SJCRH30 (cell line): ENCODE measurements around the gene RPL15. TPM values are rescaled to one million over a fixed set of nuclear protein-coding genes. Genes with fewer than 3 reads are reported as not detected.
"Not testable (repeated sequence)": the region's sequence is repeated elsewhere in the genome, so short reads cannot be mapped to it uniquely, and the experiment has no call there.

Experiments
- DNase-seq, 2 experiments: peaks; one replicate each; pipeline ENCODE4 v3.0.0-alpha.2; 2015 to 2020
- H3K27ac ChIP-seq: fragments of 250-450 bp; sonication (Bioruptor Pico); 2 replicates; pipeline ENCODE4 v1.5.1; 2020; ENCODE audit warnings: mild to moderate bottlenecking, moderate library complexity
- H3K27me3 ChIP-seq: fragments of 250-450 bp; sonication (Bioruptor Pico); 2 replicates; pipeline ENCODE4 v1.5.1; 2020; ENCODE audit warnings: mild to moderate bottlenecking, moderate library complexity
- H3K36me3 ChIP-seq: fragments of 250-450 bp; sonication (Bioruptor Pico); 2 replicates; pipeline ENCODE4 v1.5.1; 2020; ENCODE audit warnings: mild to moderate bottlenecking, moderate library complexity
- H3K4me1 ChIP-seq: fragments of 250-450 bp; sonication (Bioruptor Pico); 2 replicates; pipeline ENCODE4 v1.5.1; 2020; ENCODE audit warnings: mild to moderate bottlenecking, moderate library complexity
- H3K4me3 ChIP-seq: fragments of 250-450 bp; sonication (Bioruptor Pico); 2 replicates; pipeline ENCODE4 v1.5.1; 2020; ENCODE audit warnings: mild to moderate bottlenecking, moderate library complexity
- H3K9me3 ChIP-seq: fragments of 250-450 bp; sonication (Bioruptor Pico); replicated peaks from 2 replicates; pipeline ENCODE4 v1.5.1; 2020; ENCODE audit warnings: mild to moderate bottlenecking, moderate library complexity
- total RNA-seq: library from RNA; depleted of rRNA; stranded (reverse); fragments of >200 nt; shearing (Covaris generic); gene quantifications from 2 replicates; pipeline ENCODE4 v1.2.3, GENCODE V29; 2014; rRNA removed

The RPL15 gene
- 5,670 and 6,460 TPM in 2 replicates for total RNA-seq

- peak within 1 kb of the TSS; percentile 85 for H3K27ac ChIP-seq
- H3K36me3 ChIP-seq: peaks cover 47% of the 10 kb centered on the region
- peak; percentile 100 for DNase-seq
- peak within 1 kb of the TSS; percentile 83 for H3K4me3 ChIP-seq
- peaks cover 15% of the 10 kb centered on the region for H3K4me1 ChIP-seq
- no peaks in the 10 kb centered on the region for H3K27me3 ChIP-seq
- no peaks in the 10 kb centered on the region for H3K9me3 ChIP-seq
Measured at GRCh38 chr3:23916886-23917678, at the start of gene RPL15, which contains the start of gene NKIRAS1. TSS of gene RPL15 (plus strand) at chr3:23917132. CDS start at chr3:23917860, 728 bp downstream. TSS of gene NKIRAS1 (minus strand) at chr3:23916990. CDS start at chr3:23910904, 6,086 bp downstream.

- Histone ChIP-seq H3K4me3 (no peak overlapping the region), H3K36me3 (peaks cover 3% of the 10 kb centered on the region; the same call in 1 of the 2 replicates), H3K27me3 (no peaks in the 10 kb centered on the region), H3K27ac (no peak overlapping the region), H3K4me1 (peaks cover 14% of the 10 kb centered on the region), H3K9me3 (no peaks in the 10 kb centered on the region)
- DNase-seq: no peak
Measured at GRCh38 chr3:23867400-23867799, 49.5 kb upstream of the RPL15 start.

GRCh38 chr3:23867838-23868237 is 49.1 kb upstream of the RPL15 start:
- no peak for DNase-seq
- H3K4me1 ChIP-seq: peaks cover 14% of the 10 kb centered on the region
- no peaks in the 10 kb centered on the region for H3K27me3 ChIP-seq
- no peak overlapping the region for H3K27ac ChIP-seq
- peaks cover 3% of the 10 kb centered on the region; the same call in 1 of the 2 replicates for H3K36me3 ChIP-seq
- H3K9me3 ChIP-seq: no peaks in the 10 kb centered on the region
- no peak overlapping the region for H3K4me3 ChIP-seq

- no peaks in the 10 kb centered on the region for H3K36me3 ChIP-seq
- no peak overlapping the region for H3K27ac ChIP-seq
- peaks cover 14% of the 10 kb centered on the region for H3K4me1 ChIP-seq
- no peaks in the 10 kb centered on the region for H3K9me3 ChIP-seq
- H3K27me3 ChIP-seq: no peaks in the 10 kb centered on the region
- no peak for DNase-seq
- H3K4me3 ChIP-seq: no peak overlapping the region
Measured at GRCh38 chr3:23869977-23870662, 46.8 kb upstream of the RPL15 start.

GRCh38 chr3:23870663-23871043 is 46.3 kb upstream of the RPL15 start:
- not testable (repeated sequence) for H3K36me3 ChIP-seq, H3K27me3 ChIP-seq, H3K27ac ChIP-seq, H3K4me3 ChIP-seq, DNase-seq, H3K9me3 ChIP-seq
- peaks cover 11% of the 10 kb centered on the region for H3K4me1 ChIP-seq

- H3K9me3 ChIP-seq, DNase-seq, H3K27ac ChIP-seq, H3K36me3 ChIP-seq, H3K4me3 ChIP-seq, H3K4me1 ChIP-seq, H3K27me3 ChIP-seq: not testable (repeated sequence)
Measured at GRCh38 chr3:23871361-23871760, 45.6 kb upstream of the RPL15 start.

- no peaks in the 10 kb centered on the region for H3K4me1 ChIP-seq
- no peak overlapping the region for H3K27ac ChIP-seq
- no peaks in the 10 kb centered on the region for H3K9me3 ChIP-seq
- no peaks in the 10 kb centered on the region for H3K27me3 ChIP-seq
- H3K4me3 ChIP-seq: no peak overlapping the region
- DNase-seq: no peak
- no peaks in the 10 kb centered on the region for H3K36me3 ChIP-seq
Measured at GRCh38 chr3:23872330-23872729, 44.6 kb upstream of the RPL15 start.

GRCh38 chr3:23873941-23874340 is 43.0 kb upstream of the RPL15 start:
- H3K27ac ChIP-seq: no peak overlapping the region
- H3K27me3 ChIP-seq: no peaks in the 10 kb centered on the region
- no peak for DNase-seq
- no peaks in the 10 kb centered on the region for H3K4me1 ChIP-seq
- no peaks in the 10 kb centered on the region; the same call in none of the 2 replicates for H3K36me3 ChIP-seq
- no peak overlapping the region for H3K4me3 ChIP-seq
- no peaks in the 10 kb centered on the region for H3K9me3 ChIP-seq

- Histone ChIP-seq H3K9me3 (no peaks in the 10 kb centered on the region), H3K4me1 (no peaks in the 10 kb centered on the region), H3K36me3 (no peaks in the 10 kb centered on the region; the same call in none of the 2 replicates), H3K27ac (no peak overlapping the region), H3K27me3 (no peaks in the 10 kb centered on the region), H3K4me3 (no peak overlapping the region)
- no peak for DNase-seq
Measured at GRCh38 chr3:23874359-23875112, 42.4 kb upstream of the RPL15 start.

GRCh38 chr3:23875113-23875725 is 41.7 kb upstream of the RPL15 start:
- Histone ChIP-seq H3K9me3 (no peaks in the 10 kb centered on the region), H3K36me3 (no peaks in the 10 kb centered on the region; the same call in none of the 2 replicates), H3K4me3 (no peak overlapping the region), H3K27ac (no peak overlapping the region), H3K27me3 (no peaks in the 10 kb centered on the region), H3K4me1 (no peaks in the 10 kb centered on the region)
- no peak for DNase-seq

GRCh38 chr3:23876923-23877322 is 40.0 kb upstream of the RPL15 start:
- Histone ChIP-seq H3K4me3 (no peak overlapping the region), H3K27me3 (no peaks in the 10 kb centered on the region), H3K9me3 (no peaks in the 10 kb centered on the region), H3K36me3 (no peaks in the 10 kb centered on the region; the same call in none of the 2 replicates), H3K4me1 (no peaks in the 10 kb centered on the region), H3K27ac (no peak overlapping the region)
- no peak for DNase-seq

GRCh38 chr3:23877329-23877980 is 39.5 kb upstream of the RPL15 start:
- Histone ChIP-seq H3K27me3 (no peaks in the 10 kb centered on the region), H3K4me1 (no peaks in the 10 kb centered on the region), H3K36me3 (peaks cover 3% of the 10 kb centered on the region), H3K4me3 (no peak overlapping the region), H3K27ac (no peak overlapping the region), H3K9me3 (no peaks in the 10 kb centered on the region)
- no peak for DNase-seq

- Histone ChIP-seq H3K4me1 (no peaks in the 10 kb centered on the region), H3K4me3 (no peak overlapping the region), H3K27me3 (no peaks in the 10 kb centered on the region), H3K9me3 (no peaks in the 10 kb centered on the region), H3K36me3 (peaks cover 10% of the 10 kb centered on the region), H3K27ac (no peak overlapping the region)
- no peak for DNase-seq
Measured at GRCh38 chr3:23879485-23879884, 37.4 kb upstream of the RPL15 start.

GRCh38 chr3:23880703-23881339 is 36.1 kb upstream of the RPL15 start:
- DNase-seq: no peak
- Histone ChIP-seq H3K27me3 (no peaks in the 10 kb centered on the region), H3K27ac (no peak overlapping the region), H3K9me3 (no peaks in the 10 kb centered on the region), H3K4me3 (no peak overlapping the region), H3K4me1 (no peaks in the 10 kb centered on the region), H3K36me3 (peaks cover 10% of the 10 kb centered on the region)
